Measurements from ENCODE around the gene NDUFB10.

DNA sequence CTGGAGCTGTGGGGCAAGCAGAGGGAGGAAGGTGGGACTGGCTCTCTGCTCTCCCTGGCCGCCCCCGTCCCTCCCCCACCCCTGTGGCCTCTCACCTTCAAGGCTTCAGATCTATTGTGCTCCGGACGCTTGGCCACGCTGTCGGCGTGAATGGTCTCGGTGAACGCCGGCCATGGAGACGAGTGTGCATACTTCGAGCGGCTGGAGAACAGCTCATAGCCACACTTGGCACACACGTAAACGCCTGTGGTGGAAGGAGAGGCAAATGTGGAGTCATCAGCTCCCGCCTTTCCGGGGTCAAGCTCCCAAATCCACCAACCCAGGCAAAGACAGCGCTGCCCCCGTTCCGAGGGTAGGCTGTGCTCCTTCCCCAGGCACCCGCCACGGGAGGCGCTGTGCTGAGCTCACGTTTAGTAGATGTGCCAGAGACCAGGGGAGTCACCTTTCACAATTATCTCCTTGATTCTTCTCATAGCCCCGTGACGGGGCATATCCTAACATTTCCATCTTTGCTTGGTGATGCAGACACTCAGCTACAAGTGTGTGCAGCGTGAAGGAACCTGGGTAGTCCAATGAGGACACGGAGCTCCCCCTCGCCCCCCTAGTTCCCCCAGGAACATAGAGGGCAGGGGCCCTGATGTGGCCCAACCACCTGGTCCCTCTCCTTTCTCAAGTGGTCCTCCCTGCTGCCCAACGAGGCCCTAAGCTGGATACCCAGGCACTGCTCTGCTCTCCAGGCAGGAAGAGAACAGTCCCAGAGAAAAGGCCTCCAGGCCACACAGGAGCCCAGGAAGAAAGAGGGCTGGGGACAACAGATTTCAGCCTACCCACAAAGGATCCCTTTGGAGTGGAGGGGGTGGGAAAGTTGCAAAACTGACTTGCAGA lies 17.9 kb upstream of the NDUFB10 start:
- TF ChIP-seq ZNF274 (IDR thresholded peaks at IDR 0.05; ENCODE audit: low read depth, low read length) (no peak), SUZ12 (IDR thresholded peaks at IDR 0.05; ENCODE audit: extremely low read depth, insufficient read depth, insufficient read length) (no peak)

Measured in NT2/D1 (cell line).